ENCODE data around the gene KCNIP2. TPM values are rescaled to one million over a fixed set of nuclear protein-coding genes. Genes with fewer than 3 reads are reported as not detected.

Gene KCNIP2
- total RNA-seq, 1 donor from 2014 or later: 7.1 TPM

GRCh38 chr10:101839002-101839401 is 4.6 kb downstream of the KCNIP2 start:
- Mint-ChIP-seq H3K36me3 (ENCODE audit: low read depth) (peaks cover 2% of the 10 kb centered on the region), H3K9me3 (no peaks in the 10 kb centered on the region)
- no peak for TF ChIP-seq CTCF (IDR thresholded peaks at IDR 0.05)

GRCh38 chr10:101838416-101838970 is 5.1 kb downstream of the KCNIP2 start:
- Mint-ChIP-seq H3K27ac (peak overlapping the region; percentile 12), H3K4me3 (peak overlapping the region; percentile 88), H3K36me3 (ENCODE audit: low read depth) (peaks cover 2% of the 10 kb centered on the region), H3K4me1 (peaks cover 58% of the 10 kb centered on the region), H3K27me3 (no peaks in the 10 kb centered on the region), H3K9me3 (no peaks in the 10 kb centered on the region)
- intact Hi-C loops (cut with micrococcal nuclease): no loop called here
- CTCF ChIA-PET: interaction anchor here (1.4 to 12.5 kb wide), 3 partner anchors 85 to 233 kb away, joined by 3 to 372 read pairs (median 182); partner anchors contain the start of gene HPS6
- POLR2A ChIA-PET: interaction anchor here (1.2 to 3.9 kb wide), 2 partner anchors 20 to 229 kb away, joined by 4 to 22 read pairs; partner anchors contain the start of gene OGA
- TF ChIP-seq CTCF (IDR thresholded peaks at IDR 0.05): no peak
- ATAC-seq (ENCODE audit: low read depth): no peak
- no peak for DNase-seq

More at GRCh38 chr10:101839002-101839401, 4.6 kb downstream of the KCNIP2 start:
- no peaks in the 10 kb centered on the region for H3K27me3 Mint-ChIP-seq
- intact Hi-C loops (cut with micrococcal nuclease): loop anchor here (1.0 kb wide), 1 partner anchor 8 kb away; no protein-coding TSS in a partner anchor
- H3K27ac Mint-ChIP-seq: no peak overlapping the region
- ATAC-seq (ENCODE audit: low read depth) (no peak), DNase-seq (no peak)
- ChIA-PET CTCF (interaction anchor here (0.7 to 12.5 kb wide), 14 partner anchors 12 to 232 kb away, joined by 3 to 372 read pairs (median 8); partner anchors contain the start of genes ARMH3, HPS6, NPM3 and OGA), POLR2A (interaction anchor here (0.5 to 5.2 kb wide), 6 partner anchors 21 to 228 kb away, joined by 5 to 100 read pairs (median 16); partner anchors contain the start of gene OGA)
- H3K4me3 Mint-ChIP-seq: peak overlapping the region; percentile 88
- peaks cover 60% of the 10 kb centered on the region for H3K4me1 Mint-ChIP-seq

- H3K4me3 Mint-ChIP-seq: no peak overlapping the region
Measured at GRCh38 chr10:101837748-101838147, 5.9 kb downstream of the KCNIP2 start.

GRCh38 chr10:101835362-101835761 is 8.2 kb downstream of the KCNIP2 start:
- DNase-seq (no peak), ATAC-seq (ENCODE audit: low read depth) (no peak)
- no peak overlapping the region for H3K27ac Mint-ChIP-seq
- no peaks in the 10 kb centered on the region for H3K9me3 Mint-ChIP-seq
- H3K36me3 Mint-ChIP-seq (ENCODE audit: low read depth): no peaks in the 10 kb centered on the region
- no peaks in the 10 kb centered on the region for H3K27me3 Mint-ChIP-seq
- H3K4me3 Mint-ChIP-seq: no peak overlapping the region
- intact Hi-C loops (cut with micrococcal nuclease): no loop called here
- no peak for TF ChIP-seq CTCF (IDR thresholded peaks at IDR 0.05)
- CTCF ChIA-PET: interaction anchor here (0.7 to 12.5 kb wide), 9 partner anchors 9 to 236 kb away, joined by 3 to 372 read pairs (median 4); partner anchors contain the start of genes HPS6, KCNIP2 and OGA
- peaks cover 52% of the 10 kb centered on the region for H3K4me1 Mint-ChIP-seq
- POLR2A ChIA-PET: interaction anchor here (0.9 to 1.9 kb wide), 2 partner anchors 17 to 220 kb away, joined by 3 to 22 read pairs; partner anchors contain the start of genes ARMH3 and OGA

More at GRCh38 chr10:101837748-101838147, 5.9 kb downstream of the KCNIP2 start:
- no peak for TF ChIP-seq CTCF (IDR thresholded peaks at IDR 0.05)
- Mint-ChIP-seq H3K9me3 (no peaks in the 10 kb centered on the region), H3K36me3 (ENCODE audit: low read depth) (peaks cover 2% of the 10 kb centered on the region), H3K4me1 (peaks cover 57% of the 10 kb centered on the region), H3K27ac (no peak overlapping the region), H3K27me3 (no peaks in the 10 kb centered on the region)
- intact Hi-C loops (cut with micrococcal nuclease): no loop called here
- ATAC-seq (ENCODE audit: low read depth): no peak
- CTCF ChIA-PET: interaction anchor here (1.3 to 12.5 kb wide), 3 partner anchors 64 to 233 kb away, joined by 5 to 372 read pairs (median 182); partner anchors contain the start of gene HPS6
- DNase-seq: no peak
- POLR2A ChIA-PET: interaction anchor here (0.8 to 1.2 kb wide), 3 partner anchors 19 to 219 kb away, joined by 3 to 4 read pairs (median 4); partner anchors contain the start of genes ARMH3 and OGA

GRCh38 chr10:101834341-101834740 is 9.3 kb downstream of the KCNIP2 start:
- H3K4me3 Mint-ChIP-seq: no peak overlapping the region
- ChIA-PET CTCF (no interaction called here), POLR2A (no interaction called here)
- H3K4me1 Mint-ChIP-seq: peaks cover 51% of the 10 kb centered on the region
- H3K27ac Mint-ChIP-seq: no peak overlapping the region
- no peak for DNase-seq
- intact Hi-C loops (cut with micrococcal nuclease): loop anchor here (5.0 kb wide), 1 partner anchor 837 kb away; the partner anchor contains the start of gene LZTS2
- H3K27me3 Mint-ChIP-seq: no peaks in the 10 kb centered on the region
- no peaks in the 10 kb centered on the region for H3K9me3 Mint-ChIP-seq
- no peaks in the 10 kb centered on the region for H3K36me3 Mint-ChIP-seq (ENCODE audit: low read depth)
- no peak for TF ChIP-seq CTCF (IDR thresholded peaks at IDR 0.05)
- no peak for ATAC-seq (ENCODE audit: low read depth)
